Renal cortex interstitium (tissue), 15 donors: ENCODE measurements around the gene GHR. TPM values are rescaled to one million over a fixed set of nuclear protein-coding genes. Genes with fewer than 3 reads are reported as not detected.
A peak's percentile ranks its signal among the peaks of the same experiment; 100 is the strongest.

Experiments used
- DNase-seq, 11 donors: peaks; one replicate each; pipeline ENCODE4 v3.0.0-alpha.2; 2013; ENCODE audit warnings: low read depth in 9 of 11, low spot score in 4 of 11; ENCODE audit errors: extremely low read depth in 1 of 11
- long read RNA-seq, 16 experiments: transcript quantifications; one replicate each; lab custom pipeline, GENCODE V29; 2026
- polyA plus RNA-seq, 3 donors: library from polyadenylated mRNA; unstranded; fragments of 120-200 nt; gene quantifications; one replicate each; pipeline ENCODE4 v1.2.1, GENCODE V29; 2013; ENCODE audit not compliant: insufficient read length in 3 of 3

The GHR gene
- 10 to 100 TPM; 20.7 to 26.1 (median 20.8) TPM for polyA plus RNA-seq
- long read RNA-seq, donor 1, full-length matches to known transcripts: 2 of 2 reads
- long read RNA-seq, donor 1, partial matches to known transcripts: 0 of 2 reads
- long read RNA-seq, donor 1, other reads (novel, unspliced or antisense): 0 of 2 reads
- long read RNA-seq, donor 2, full-length matches to known transcripts: 5 of 5 reads
- long read RNA-seq, donor 2, partial matches to known transcripts: 0 of 5 reads
- long read RNA-seq, donor 2, other reads (novel, unspliced or antisense): 0 of 5 reads
- long read RNA-seq, donor 3, full-length matches to known transcripts: 1 of 15 reads
- long read RNA-seq, donor 3, partial matches to known transcripts: 14 of 15 reads
- long read RNA-seq, donor 3, other reads (novel, unspliced or antisense): 0 of 15 reads
- long read RNA-seq, donor 4: 0 reads
- long read RNA-seq, donor 5: 0 reads
- long read RNA-seq, donor 6: 0 reads
- long read RNA-seq, donor 7, full-length matches to known transcripts: 3 of 8 reads
- long read RNA-seq, donor 7, partial matches to known transcripts: 5 of 8 reads
- long read RNA-seq, donor 7, other reads (novel, unspliced or antisense): 0 of 8 reads
- long read RNA-seq, donor 8: 0 reads
- long read RNA-seq, donor 9, full-length matches to known transcripts: 2 of 2 reads
- long read RNA-seq, donor 9, partial matches to known transcripts: 0 of 2 reads
- long read RNA-seq, donor 9, other reads (novel, unspliced or antisense): 0 of 2 reads
- long read RNA-seq, donor 10, full-length matches to known transcripts: 3 of 3 reads
- long read RNA-seq, donor 10, partial matches to known transcripts: 0 of 3 reads
- long read RNA-seq, donor 10, other reads (novel, unspliced or antisense): 0 of 3 reads
- long read RNA-seq, donor 11, partial matches to known transcripts: 13 of 13 reads
- long read RNA-seq, donor 11, other reads (novel, unspliced or antisense): 0 of 13 reads
- long read RNA-seq, donor 12: 0 reads
- long read RNA-seq, donor 13: 0 reads
- long read RNA-seq, donor 14, full-length matches to known transcripts: 3 of 3 reads
- long read RNA-seq, donor 14, partial matches to known transcripts: 0 of 3 reads
- long read RNA-seq, donor 14, other reads (novel, unspliced or antisense): 0 of 3 reads
- long read RNA-seq, donor 15, full-length matches to known transcripts: 1 of 1 reads
- long read RNA-seq, donor 15, partial matches to known transcripts: 0 of 1 reads
- long read RNA-seq, donor 15, other reads (novel, unspliced or antisense): 0 of 1 reads
- long read RNA-seq, donor 16, full-length matches to known transcripts: 4 of 48 reads
- long read RNA-seq, donor 16, partial matches to known transcripts: 44 of 48 reads
- long read RNA-seq, donor 16, other reads (novel, unspliced or antisense): 0 of 48 reads

DNA sequence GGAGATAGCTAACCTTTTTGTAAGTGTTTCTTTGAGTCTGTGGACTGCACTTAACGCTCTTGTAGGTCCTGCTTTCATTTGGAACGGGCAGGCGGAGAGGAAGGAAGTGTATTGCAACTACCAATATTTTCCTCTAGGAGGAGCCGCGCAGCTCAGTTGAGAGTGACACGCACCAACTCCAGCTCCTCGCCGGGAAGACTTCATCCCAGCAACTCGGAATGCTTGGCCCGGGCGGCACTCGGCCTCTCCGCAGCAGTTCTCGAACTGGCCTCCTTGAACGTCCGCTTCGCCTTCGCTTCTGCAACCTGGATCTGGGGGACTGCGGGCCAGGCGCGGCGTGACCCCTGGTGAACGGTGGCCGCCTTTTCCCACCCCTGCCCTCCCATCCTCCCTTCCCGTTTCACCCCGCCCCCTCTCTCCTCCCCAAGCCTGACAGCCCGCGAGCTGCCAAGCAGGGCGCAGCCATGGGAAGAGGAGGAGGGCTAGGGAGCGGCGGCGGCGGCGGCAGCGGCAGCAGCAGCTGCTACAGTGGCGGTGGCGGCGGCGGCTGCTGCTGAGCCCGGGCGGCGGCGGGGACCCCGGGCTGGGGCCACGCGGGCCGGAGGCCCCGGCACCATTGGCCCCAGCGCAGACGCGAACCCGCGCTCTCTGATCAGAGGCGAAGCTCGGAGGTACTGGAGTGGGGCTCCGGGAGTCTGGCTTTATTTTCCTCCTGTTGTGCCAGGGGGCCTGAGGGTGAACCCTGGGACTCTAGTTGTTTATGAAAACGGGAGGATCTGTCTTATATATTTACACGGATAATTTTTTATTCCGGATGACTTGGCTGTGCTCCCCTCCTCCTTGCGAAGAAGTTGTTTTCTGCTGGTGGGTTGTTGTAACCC lies at the start of gene GHR:
GHR (plus strand) TSS at position 155 of the 881 bp plus-strand sequence. CDS start 142,436 bp downstream, outside the sequence.
- peak; percentile 70 to 90 (median 81) for DNase-seq

DNA sequence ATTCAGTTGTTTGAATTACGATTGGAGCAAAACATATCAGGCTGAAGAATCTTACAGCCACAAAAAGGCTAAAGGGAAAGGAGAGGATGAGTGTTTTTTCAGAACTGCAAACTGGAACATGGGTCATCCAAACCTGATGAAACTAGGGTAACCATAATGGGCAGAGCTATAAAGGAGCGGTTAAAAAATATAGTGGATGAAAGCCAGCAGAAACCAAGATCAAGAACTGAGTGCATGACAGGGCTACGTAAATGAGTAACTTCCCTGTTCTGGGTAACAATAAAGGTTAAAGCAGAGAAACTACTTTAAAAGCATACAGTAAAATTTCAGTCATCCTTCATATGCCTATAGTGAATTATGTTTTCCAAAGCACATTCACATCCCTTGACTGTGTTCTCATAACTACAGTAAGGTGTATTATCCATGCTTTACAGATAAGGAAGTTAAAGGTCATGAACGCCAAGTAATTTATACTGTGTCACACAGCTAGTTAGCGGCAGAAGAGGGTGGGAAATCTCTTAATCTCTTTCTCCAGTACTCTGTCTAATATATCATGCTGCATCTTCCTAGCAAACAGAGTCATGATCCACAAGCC lies 48.5 kb upstream of the GHR start:
- no peak for DNase-seq

DNA sequence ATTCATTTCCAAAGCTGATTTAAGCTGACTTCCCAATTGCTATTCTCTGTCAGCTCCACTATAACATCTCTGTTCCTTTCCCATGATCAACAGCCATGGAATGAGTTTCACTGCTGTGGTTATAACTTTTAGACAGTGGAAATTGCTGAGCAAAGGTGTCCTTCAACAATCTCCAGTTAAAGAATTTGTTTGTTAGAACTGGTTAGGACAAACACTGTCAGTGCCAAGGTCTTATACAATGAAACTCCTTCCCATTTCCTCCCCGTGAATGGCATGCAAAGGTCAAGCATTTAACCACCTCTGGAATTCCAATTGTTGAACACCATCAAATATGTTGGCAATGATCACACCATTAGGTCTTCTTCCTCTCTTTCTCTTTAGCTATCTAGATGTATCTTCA lies 45.7 kb upstream of the GHR start:
- no peak for DNase-seq

DNA sequence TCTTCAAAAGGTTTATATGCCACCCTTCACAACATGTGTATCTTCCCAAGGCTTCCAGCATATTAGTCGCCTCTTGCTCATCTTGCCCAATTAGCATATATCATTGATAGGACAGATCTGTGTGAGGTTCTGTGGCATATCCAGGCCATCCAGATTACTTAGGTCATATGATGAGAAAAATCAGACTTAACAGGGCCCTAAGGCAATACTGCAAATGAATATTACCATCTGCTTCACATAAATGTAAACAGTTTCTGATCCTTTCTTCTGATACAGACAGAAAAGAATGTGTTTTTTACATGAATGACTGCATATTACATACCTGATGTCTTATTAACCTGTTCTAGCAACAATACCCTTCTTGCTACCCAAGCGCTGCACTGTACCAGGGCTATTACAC lies 41.3 kb upstream of the GHR start:
- DNase-seq: no peak

DNA sequence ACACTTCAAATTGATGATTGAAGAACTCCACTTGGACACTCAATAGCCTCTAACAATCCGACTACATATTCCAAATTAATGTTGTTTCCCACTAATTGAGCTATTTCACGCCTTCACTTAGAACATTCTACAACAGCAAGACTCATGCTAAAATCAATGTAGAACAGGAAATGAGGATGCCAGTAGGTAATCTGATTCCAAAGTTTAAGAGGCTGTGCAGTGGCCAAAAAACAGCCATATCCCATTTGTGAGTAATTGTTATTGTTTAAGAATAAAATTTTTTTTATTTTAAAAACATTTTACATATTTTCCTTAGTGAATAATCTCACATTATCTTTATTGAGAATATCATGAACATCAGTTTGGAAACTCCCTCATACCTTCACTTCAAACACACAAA lies 35.7 kb upstream of the GHR start:
- no peak for DNase-seq

DNA sequence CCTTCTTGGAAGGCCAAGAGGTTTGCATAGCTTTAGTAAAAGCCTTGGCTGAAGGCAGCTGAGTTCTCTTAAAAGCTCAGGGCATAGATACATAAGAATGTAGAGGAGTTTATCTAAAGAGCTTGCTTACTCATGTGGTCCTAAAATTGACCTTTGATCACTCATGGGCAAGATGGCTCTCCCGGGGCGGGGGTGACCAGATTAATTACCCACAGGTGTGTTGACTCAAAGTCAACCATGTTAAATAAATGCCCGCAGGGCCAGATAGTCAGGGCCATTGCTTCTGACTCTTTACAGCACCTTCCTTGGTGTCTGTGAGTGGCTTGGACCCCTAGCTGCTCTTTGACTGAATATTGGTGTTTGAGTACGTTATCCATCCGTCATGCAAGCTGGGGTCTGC lies 33.1 kb upstream of the GHR start:
- DNase-seq: no peak

DNA sequence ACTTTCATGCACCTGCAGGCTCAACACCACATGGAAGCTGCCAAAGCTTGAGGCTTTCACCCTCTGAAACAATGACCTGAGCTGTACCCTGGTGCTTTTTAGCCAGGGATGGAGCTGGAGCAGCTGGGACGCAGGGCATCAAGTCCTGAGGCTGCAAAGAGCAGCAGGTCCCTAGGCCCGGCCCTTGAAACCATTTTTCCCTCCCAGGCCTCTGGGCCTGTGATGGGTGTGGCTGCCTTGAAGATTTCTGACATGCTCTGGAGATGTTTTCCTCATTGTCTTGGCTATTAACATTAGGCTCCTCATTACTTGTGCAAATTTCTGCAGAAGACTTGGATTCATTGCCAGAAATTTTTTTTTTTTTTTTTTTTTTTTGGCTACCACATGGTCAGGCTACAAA lies 30.3 kb upstream of the GHR start:
- no peak for DNase-seq

DNA sequence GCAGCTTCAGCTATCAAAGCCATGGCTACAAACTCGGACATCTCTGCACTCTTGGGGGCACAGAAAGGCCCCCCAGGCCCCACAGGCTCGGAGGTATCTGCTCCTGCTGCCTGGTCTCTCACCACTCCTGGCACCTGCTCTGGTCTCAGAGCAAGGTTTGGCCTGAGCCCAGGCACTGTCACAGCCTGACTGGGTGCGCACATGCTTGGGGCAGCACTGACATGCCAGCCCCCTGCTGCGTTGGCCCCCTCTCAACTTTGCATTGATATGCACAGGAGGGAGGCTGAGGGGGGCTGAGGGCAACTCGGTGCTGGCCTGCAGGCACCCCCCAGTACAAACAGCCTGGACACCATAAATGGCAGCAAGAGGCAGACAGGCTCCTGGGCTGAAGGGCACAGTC lies 27.1 kb upstream of the GHR start:
- no peak for DNase-seq

DNA sequence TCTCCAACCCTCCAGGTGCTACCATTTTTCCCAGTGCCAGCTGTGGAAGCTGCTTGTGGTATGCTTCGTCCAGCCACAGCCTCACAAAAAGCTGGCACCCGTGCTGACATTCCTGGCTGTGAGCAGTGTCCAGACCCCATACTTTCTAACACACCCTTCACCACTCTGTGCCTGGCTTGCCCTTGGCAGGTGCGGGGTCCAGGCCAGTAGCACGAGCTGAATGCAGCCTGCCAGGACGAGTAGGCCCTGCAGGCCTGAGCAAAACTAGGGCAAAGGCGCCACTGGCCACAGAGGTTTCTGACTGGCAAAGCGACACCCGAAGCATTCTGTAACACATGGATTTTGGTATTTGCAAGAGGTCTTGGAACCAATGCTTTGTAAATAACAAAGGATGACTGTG lies 26.0 kb upstream of the GHR start:
- no peak for DNase-seq

DNA sequence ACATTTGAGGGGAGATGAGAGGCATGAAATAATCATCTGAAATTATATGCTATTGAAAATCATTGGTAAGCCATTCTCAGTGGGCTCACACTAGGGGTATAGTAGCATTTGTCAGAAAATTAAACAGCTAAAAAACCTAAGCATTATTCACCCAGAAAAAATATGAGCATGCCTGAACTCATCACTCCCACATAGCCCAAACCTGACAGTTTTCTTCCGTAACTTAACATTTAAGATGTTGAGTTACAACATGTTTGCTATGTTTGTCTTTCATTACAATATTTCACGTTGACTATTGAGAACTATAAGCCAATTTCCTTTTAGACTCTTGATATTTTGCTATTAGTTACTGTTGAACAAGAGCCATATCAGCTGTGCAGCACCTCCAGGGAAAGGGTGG lies 23.5 kb upstream of the GHR start:
- DNase-seq: no peak

DNA sequence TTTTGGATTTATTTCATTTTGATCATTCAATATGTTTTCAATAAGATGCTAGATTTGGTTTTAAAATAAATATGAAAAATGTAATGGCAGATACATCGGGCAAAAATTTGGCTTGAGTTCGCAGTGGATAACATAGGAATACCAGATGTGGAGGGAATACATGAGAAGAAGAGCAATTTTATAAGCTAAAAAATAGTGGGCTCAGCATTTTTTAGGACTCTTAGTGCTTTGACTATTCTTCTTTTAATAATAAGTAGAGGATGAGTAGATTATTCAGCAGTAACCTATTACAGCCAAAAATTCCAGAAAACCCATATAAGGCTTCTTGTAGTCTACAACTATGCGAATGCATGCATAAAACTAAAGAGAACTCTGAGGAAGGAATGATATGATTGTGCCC lies 22.8 kb upstream of the GHR start:
- no peak for DNase-seq

DNA sequence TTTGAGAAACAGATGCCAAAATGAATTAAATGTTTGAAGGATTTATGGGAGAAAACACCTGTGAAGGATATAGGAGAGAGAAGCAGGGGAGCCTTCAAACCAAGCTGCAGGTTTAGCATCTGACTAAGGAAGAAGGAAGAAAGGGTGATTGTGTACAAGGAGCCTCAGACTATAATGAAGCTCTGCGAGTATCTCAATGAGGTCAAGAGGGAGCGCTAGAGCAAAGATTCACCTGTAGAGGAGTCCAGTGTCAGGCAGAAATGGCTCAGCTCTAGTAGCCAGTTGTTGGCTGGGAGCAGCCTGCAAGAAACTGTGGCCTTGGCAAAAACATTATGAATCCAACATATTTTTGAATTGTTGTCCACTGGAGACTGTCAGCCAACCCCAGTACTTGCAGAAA lies 20.0 kb upstream of the GHR start:
- no peak for DNase-seq

DNA sequence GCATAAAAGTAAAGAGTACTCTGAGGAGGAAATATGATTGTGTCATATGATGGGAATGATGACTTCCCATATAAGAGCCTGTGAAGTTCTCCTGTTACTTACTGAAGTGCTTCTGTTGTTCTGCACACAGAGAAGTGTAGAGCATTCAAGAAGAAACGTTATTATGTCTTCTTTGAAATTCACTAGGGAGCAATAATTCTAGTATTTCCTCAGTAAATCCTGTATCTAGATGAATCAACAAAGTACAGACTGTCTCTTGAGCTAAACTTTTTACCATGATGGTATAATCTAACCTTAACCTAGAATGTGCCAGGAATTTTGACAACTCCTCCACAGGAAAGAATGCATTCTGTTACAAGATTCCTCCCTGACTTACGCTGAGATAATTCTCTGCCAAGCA lies 18.9 kb upstream of the GHR start:
- no peak for DNase-seq

DNA sequence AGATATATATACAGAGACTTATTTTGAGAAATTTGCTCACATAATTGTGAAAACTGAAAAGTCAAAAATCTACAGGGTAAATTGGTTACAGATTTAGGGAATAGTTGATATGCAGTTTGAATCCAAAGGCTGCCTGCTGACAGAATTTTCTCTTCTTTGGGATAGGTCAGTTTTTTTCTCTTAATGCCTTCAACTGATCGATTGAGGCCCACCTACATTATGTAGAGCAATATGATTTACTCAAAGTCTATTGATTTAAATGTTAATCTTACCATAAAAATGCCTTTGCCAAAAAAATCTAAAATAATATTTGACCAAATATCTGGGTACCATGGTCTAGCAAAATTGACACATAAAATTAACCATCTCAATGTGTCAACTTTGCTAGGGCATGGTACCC lies 3.9 kb upstream of the GHR start:
- DNase-seq: no peak

DNA sequence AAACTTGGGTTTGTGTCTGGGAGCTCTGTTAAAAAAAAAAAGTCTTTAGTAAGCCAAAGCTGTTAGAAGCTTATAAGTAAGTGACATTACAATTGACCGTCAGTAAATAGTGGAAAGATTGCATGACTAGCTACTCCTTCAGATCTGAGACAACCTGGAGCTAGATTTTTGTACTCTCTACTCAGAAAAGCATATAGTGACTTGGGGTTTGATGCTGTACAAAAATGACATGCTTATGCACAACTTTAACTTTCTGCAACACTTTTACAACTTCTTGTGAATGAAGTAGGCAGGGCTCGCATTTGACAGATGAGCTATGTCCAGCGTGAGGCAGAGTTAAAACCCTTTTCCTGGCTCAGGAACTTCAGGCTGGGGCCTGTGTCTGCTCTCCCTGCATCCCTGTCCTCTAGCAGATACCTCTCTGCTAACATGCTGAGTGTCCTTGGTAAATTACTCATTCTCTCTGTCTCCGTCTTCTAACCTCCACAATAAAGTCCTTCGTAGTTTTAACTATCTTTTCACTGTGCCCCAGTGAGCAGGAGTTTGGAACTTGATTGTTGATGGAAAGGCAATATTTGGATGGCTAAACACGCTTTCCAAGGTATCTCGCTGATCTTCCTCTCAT lies 471 bp upstream of the GHR start:
- no peak for DNase-seq

DNA sequence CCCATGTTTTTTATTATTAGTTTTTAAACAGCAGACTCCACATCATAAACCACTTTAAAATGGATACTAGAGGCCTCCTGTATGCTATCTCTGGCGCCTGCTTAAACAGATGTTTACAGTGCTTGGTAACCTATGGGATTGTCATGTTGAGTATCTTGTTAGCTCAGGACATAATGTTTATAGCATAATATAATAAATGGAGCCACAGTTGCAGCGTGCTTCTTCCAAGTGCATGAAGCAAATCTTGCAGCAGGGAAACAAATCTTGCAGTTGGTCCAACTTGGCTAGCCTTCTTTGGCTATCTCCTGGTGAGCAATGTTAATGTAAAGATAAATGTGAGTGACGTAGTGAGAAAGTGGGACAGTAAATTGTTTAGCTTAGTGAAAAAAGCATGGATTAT lies 2.8 kb downstream of the GHR start:
- DNase-seq: no peak

DNA sequence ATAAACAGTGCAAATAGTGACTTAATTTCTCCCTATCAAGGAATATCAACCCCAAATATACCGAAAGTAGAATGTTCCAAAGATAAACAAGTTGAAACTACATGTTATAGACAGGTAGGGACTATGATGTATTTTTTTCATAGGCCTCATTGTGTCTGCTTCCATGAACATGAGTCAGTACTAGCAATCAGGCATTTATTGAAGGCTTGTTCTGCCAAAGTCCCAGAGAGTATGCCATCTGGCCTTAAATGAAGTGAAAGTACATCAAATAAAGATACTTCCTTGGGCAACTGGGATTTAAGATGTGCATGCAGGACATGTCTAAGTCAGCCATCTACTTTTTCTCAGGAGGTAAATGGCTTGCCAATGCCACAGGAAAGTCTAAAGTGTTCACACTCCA lies 6.5 kb downstream of the GHR start:
- no peak for DNase-seq
